Ascending aorta (tissue), 2 donors: ENCODE measurements around the gene PARVA. TPM values are rescaled to one million over a fixed set of nuclear protein-coding genes. Genes with fewer than 3 reads are reported as not detected.

Experiments used
- DNase-seq, 2 donors: peaks; one replicate each; pipeline ENCODE4 v3.0.0-alpha.2; 2019; ENCODE audit warnings: low spot score in 2 of 2
- H3K27ac ChIP-seq, 2 donors: fragments of 200-600 bp; sonication (generic); one replicate each; pipeline ENCODE4 v1.5.1; 2016 to 2017; ENCODE audit warnings: mild to moderate bottlenecking in 1 of 2
- H3K27me3 ChIP-seq: fragments of 200-600 bp; sonication (generic); one replicate; pipeline ENCODE4 v1.5.1; 2017
- H3K36me3 ChIP-seq, 2 donors: fragments of 200-600 bp; sonication (generic); one replicate each; pipeline ENCODE4 v1.5.1; 2016
- H3K4me1 ChIP-seq, 2 donors: fragments of 200-600 bp; sonication (generic); one replicate each; pipeline ENCODE4 v1.5.1; 2016 to 2017; ENCODE audit warnings: mild to moderate bottlenecking in 1 of 2
- H3K4me3 ChIP-seq, 2 donors: fragments of 200-600 bp; sonication (generic); one replicate each; pipeline ENCODE4 v1.5.1; 2016 to 2017; ENCODE audit warnings: mild to moderate bottlenecking in 1 of 2
- H3K9me3 ChIP-seq, 2 donors: fragments of 200-600 bp; sonication (generic); one replicate each; pipeline ENCODE4 v1.5.1; 2016
- CTCF ChIP-seq, 3 experiments: fragments of 200-600 bp in 2 of 3; fragments of 450-650 bp in 1 of 3; sonication (generic) in 2 of 3; IDR thresholded peaks; one replicate each; pipeline ENCODE4 v1.5.1; 2016 to 2019; ENCODE audit warnings: antibody characterized with exemption in 3 of 3, mild to moderate bottlenecking in 1 of 3, moderate library complexity in 1 of 3
- intact Hi-C: fragments of 100-400 bp; cut with DNase I; formaldehyde crosslinking; loops from one replicate; pipeline ENCODE4 v1.15.1; 2023
- total RNA-seq: library from RNA; depleted of rRNA; stranded (reverse); fragments of >200 nt; gene quantifications from one replicate; pipeline ENCODE4 v1.1.0, GENCODE V29; 2016

PARVA gene
- total RNA-seq, 1 donor from 2014 or later: 51.6 TPM

GRCh38 chr11:12531020-12531419, 153.6 kb downstream of the PARVA start:
- Histone ChIP-seq H3K4me3 (no peak overlapping the region), H3K36me3 (peaks cover 12 to 58% of the 10 kb centered on the region in 2 donors), H3K27ac (no peak overlapping the region), H3K27me3 (no peaks in the 10 kb centered on the region), H3K4me1 (no peaks in the 10 kb centered on the region), H3K9me3 (no peaks in the 10 kb centered on the region)
- no peak for TF ChIP-seq CTCF (IDR thresholded peaks at IDR 0.05)
- no peak for DNase-seq
- intact Hi-C loops: no loop called here

- Histone ChIP-seq H3K4me3 (no peak overlapping the region), H3K27me3 (no peaks in the 10 kb centered on the region), H3K4me1 (no peaks in the 10 kb centered on the region), H3K36me3 (peaks cover 12 to 58% of the 10 kb centered on the region in 2 donors), H3K9me3 (no peaks in the 10 kb centered on the region), H3K27ac (no peak overlapping the region)
- no peak for DNase-seq
- intact Hi-C loops: no loop called here
- TF ChIP-seq CTCF (IDR thresholded peaks at IDR 0.05): no peak
Observed at GRCh38 chr11:12531681-12532080, 154.3 kb downstream of the PARVA start.

- H3K36me3 ChIP-seq: peaks cover 11 to 49% of the 10 kb centered on the region in 2 donors
- no peak overlapping the region for H3K4me3 ChIP-seq
- H3K27me3 ChIP-seq: no peaks in the 10 kb centered on the region
- intact Hi-C loops: no loop called here
- no peak for TF ChIP-seq CTCF (IDR thresholded peaks at IDR 0.05)
- no peak for DNase-seq
- no peaks in the 10 kb centered on the region for H3K4me1 ChIP-seq
- no peaks in the 10 kb centered on the region for H3K9me3 ChIP-seq
- no peak overlapping the region for H3K27ac ChIP-seq
Observed at GRCh38 chr11:12532580-12532979, 155.2 kb downstream of the PARVA start.

- DNase-seq: no peak
- no peaks in the 10 kb centered on the region for H3K27me3 ChIP-seq
- intact Hi-C loops: no loop called here
- peaks cover 0 to 4% of the 10 kb centered on the region in 2 donors for H3K4me1 ChIP-seq
- H3K4me3 ChIP-seq: no peak overlapping the region
- TF ChIP-seq CTCF (IDR thresholded peaks at IDR 0.05): no peak
- no peaks in the 10 kb centered on the region for H3K9me3 ChIP-seq
- H3K36me3 ChIP-seq: peaks cover 4 to 31% of the 10 kb centered on the region in 2 donors
- H3K27ac ChIP-seq: no peak overlapping the region
Observed at GRCh38 chr11:12534549-12534948, 157.2 kb downstream of the PARVA start.

- Histone ChIP-seq H3K27me3 (no peaks in the 10 kb centered on the region), H3K4me1 (peaks cover 0 to 4% of the 10 kb centered on the region in 2 donors), H3K4me3 (no peak overlapping the region), H3K36me3 (peaks cover 4 to 31% of the 10 kb centered on the region in 2 donors), H3K27ac (no peak overlapping the region), H3K9me3 (no peaks in the 10 kb centered on the region)
- intact Hi-C loops: no loop called here
- TF ChIP-seq CTCF (IDR thresholded peaks at IDR 0.05): no peak
- DNase-seq: no peak
Observed at GRCh38 chr11:12535321-12535720, 157.9 kb downstream of the PARVA start.

- Histone ChIP-seq H3K36me3 (peaks cover 4 to 18% of the 10 kb centered on the region in 2 donors), H3K27me3 (no peaks in the 10 kb centered on the region), H3K9me3 (no peaks in the 10 kb centered on the region), H3K4me1 (peaks cover 5 to 11% of the 10 kb centered on the region in 2 donors), H3K27ac (no peak overlapping the region), H3K4me3 (no peak overlapping the region)
- TF ChIP-seq CTCF (IDR thresholded peaks at IDR 0.05): no peak
- intact Hi-C loops: no loop called here
- no peak for DNase-seq
Observed at GRCh38 chr11:12536566-12536965, 159.2 kb downstream of the PARVA start.
